NOMO-1 (cell line): ENCODE measurements around the gene COX6A1.
A peak's percentile ranks its signal among the peaks of the same experiment; 100 is the strongest.
"Not testable (repeated sequence)": the region's sequence is repeated elsewhere in the genome, so short reads cannot be mapped to it uniquely, and the experiment has no call there.

Source experiments
- DNase-seq, 2 experiments: peaks; one replicate each; lab custom pipeline; 2025; ENCODE audit not compliant: unreplicated experiment in 2 of 2; lab: John Stamatoyannopoulos, UW

The COX6A1 gene

GRCh38 chr12:120466560-120467315 lies 28.8 kb downstream of the COX6A1 start:
- peak; percentile 13 to 31 for DNase-seq

- DNase-seq, result no peak
These were observed 29.5 kb downstream of the COX6A1 start for GRCh38 chr12:120467439-120467838.

GRCh38 chr12:120468325-120468820 lies 30.5 kb downstream of the COX6A1 start:
- DNase-seq, result peak; percentile 30 to 55

- peak; percentile 30 to 39 for DNase-seq
These were observed 31.0 kb downstream of the COX6A1 start for GRCh38 chr12:120468821-120469449.

GRCh38 chr12:120469450-120470149 lies 31.7 kb downstream of the COX6A1 start, which contains the start of gene SRSF9:
Gene SRSF9 (minus strand): TSS chr12:120469748. CDS start chr12:120469609, 139 bp downstream.
- peak; percentile 93 to 97 for DNase-seq

- no peak for DNase-seq
These were observed 32.4 kb downstream of the COX6A1 start for GRCh38 chr12:120470150-120470784.

GRCh38 chr12:120472521-120472920 lies 34.6 kb downstream of the COX6A1 start:
- no peak for DNase-seq

- DNase-seq, result no peak
These were observed 36.1 kb downstream of the COX6A1 start for GRCh38 chr12:120473807-120474615.

GRCh38 chr12:120474616-120474960 lies 36.7 kb downstream of the COX6A1 start:
- DNase-seq, result no peak

GRCh38 chr12:120475643-120476042 lies 37.7 kb downstream of the COX6A1 start:
- DNase-seq, result no peak

- no peak for DNase-seq
These were observed 41.5 kb downstream of the COX6A1 start for GRCh38 chr12:120479458-120479857.

- no peak for DNase-seq
These were observed 42.3 kb downstream of the COX6A1 start for GRCh38 chr12:120480211-120480610.

- DNase-seq, result no peak
These were observed 43.3 kb downstream of the COX6A1 start for GRCh38 chr12:120481022-120481767.

GRCh38 chr12:120483621-120484020 lies 45.7 kb downstream of the COX6A1 start:
- peak in 1 of 2 experiments; percentile 12 for DNase-seq

- no peak for DNase-seq
These were observed 48.3 kb downstream of the COX6A1 start for GRCh38 chr12:120485961-120486881.

- not testable (repeated sequence) for DNase-seq
These were observed 49.6 kb downstream of the COX6A1 start for GRCh38 chr12:120487552-120487951.

GRCh38 chr12:120488057-120488640 lies 50.2 kb downstream of the COX6A1 start:
- DNase-seq, result no peak

GRCh38 chr12:120489018-120489417 lies 51.1 kb downstream of the COX6A1 start:
- no peak for DNase-seq
